ENCODE measurements around the gene BHLHE23.

BHLHE23 gene

DNA sequence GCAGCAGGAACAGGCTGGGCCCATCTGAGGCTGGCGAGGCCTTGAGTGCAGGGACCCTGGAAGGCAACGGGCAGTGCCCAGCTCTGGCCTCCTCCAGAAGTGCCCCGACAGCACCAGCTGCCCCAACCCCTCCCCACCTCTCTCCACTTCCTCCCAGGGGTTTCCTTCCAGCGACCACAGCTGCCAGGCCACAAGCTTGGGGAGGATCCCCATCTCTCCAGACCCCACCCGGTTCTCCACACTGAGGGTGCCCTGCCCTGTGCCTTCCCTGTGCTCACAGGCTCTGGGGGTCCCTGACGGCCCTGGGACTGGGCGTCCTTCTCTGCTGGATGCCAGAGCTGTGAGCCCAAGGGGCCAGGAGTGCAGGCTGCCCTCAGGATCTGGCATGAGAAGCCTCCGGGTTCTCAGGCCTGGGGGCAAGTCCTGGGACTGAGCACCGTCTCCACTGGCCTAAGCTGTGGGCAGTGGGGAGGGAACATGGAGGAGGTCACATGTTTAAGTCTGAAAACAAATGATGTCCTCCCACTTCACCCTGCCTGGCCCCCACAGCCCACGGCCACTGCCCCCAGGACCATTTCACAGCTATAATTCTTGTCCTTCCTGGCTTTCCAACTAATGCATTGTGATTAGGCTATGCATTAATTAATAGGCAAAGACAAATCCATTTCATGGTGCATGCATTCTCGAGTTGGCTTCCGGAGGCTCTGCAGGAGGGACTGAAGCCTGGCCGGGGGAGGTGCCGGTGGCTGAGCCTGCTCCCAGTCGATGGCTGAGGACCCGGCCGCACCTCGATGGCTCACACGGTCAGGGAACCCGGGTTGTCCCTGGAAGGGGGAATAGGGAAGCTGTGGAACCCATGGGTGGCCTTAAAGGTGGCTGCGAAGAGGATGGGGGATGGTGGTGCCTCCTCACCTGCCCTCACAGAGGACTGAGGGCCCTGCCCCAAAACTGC, 24.4 kb downstream of the BHLHE23 start:
- no peak overlapping the region for H3K4me3 ChIP-seq (ENCODE audit: low read depth, low read length)
- TF ChIP-seq, protein P1, sequence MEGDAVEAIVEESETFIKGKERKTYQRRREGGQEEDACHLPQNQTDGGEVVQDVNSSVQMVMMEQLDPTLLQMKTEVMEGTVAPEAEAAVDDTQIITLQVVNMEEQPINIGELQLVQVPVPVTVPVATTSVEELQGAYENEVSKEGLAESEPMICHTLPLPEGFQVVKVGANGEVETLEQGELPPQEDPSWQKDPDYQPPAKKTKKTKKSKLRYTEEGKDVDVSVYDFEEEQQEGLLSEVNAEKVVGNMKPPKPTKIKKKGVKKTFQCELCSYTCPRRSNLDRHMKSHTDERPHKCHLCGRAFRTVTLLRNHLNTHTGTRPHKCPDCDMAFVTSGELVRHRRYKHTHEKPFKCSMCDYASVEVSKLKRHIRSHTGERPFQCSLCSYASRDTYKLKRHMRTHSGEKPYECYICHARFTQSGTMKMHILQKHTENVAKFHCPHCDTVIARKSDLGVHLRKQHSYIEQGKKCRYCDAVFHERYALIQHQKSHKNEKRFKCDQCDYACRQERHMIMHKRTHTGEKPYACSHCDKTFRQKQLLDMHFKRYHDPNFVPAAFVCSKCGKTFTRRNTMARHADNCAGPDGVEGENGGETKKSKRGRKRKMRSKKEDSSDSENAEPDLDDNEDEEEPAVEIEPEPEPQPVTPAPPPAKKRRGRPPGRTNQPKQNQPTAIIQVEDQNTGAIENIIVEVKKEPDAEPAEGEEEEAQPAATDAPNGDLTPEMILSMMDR (IDR thresholded peaks at IDR 0.05; ENCODE audit: low read depth, low read length, missing control alignments) = no peak
- DNase-seq (ENCODE audit: low read depth) = no peak

DNA sequence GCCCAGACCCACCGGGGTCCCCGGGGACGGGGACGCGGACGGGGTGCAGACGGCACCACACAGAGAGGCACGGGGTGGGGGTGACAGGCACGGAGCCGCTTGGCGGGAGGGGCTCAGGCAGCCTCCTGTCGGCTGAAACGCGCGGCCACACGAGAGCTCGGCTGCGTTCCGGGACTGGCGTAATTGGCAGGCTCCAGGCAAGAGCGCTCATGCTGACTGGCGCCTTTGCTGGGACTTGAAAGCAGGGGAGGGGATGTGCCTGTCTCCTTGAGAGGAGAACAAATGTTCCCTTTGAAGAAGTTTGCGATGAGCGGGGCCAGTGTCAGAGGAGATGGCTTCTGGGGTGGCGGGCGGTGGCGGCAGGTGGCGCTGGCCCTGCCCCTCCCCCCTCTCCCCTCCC, 25.8 kb downstream of the BHLHE23 start:
- no peak for DNase-seq (ENCODE audit: low read depth)
- TF ChIP-seq, protein P1 (IDR thresholded peaks at IDR 0.05; ENCODE audit: low read depth, low read length, missing control alignments) = no peak
- H3K4me3 ChIP-seq (ENCODE audit: low read depth, low read length) = no peak overlapping the region

DNA sequence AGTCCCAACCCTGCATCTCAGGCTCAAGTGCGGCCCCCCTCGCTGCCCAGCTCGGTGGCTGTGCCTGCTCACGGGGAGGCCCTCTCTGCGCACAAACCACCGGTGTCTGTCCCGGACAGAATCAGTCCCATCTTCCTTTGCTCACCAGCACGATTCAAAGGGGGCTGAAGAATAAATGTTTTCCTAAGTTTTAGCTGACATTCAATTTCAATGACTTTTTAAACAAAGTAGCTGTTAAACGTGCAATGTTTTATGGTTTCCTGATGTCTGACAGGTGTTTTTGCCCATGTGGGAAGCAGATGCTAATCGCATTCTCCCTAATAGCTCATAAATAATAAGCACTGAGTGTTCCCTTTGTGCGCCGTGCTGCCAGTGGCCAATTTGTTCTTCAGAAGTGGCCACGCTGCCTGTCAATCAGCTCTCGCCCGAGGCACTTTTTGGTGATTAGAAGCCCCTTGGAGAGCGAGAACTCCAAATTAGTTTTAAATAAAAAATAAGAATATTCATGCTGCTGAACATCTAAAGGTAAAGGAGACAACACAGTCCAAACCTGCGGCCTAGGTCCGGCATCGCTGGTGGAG, 26.3 kb downstream of the BHLHE23 start:
- no peak for DNase-seq (ENCODE audit: low read depth)
- H3K4me3 ChIP-seq (ENCODE audit: low read depth, low read length) = no peak overlapping the region
- TF ChIP-seq, protein P1 (IDR thresholded peaks at IDR 0.05; ENCODE audit: low read depth, low read length, missing control alignments) = no peak

- no peak for DNase-seq (ENCODE audit: low read depth)
- TF ChIP-seq, protein P1 (IDR thresholded peaks at IDR 0.05; ENCODE audit: low read depth, low read length, missing control alignments) = no peak
- no peak overlapping the region for H3K4me3 ChIP-seq (ENCODE audit: low read depth, low read length)
These were observed 26.8 kb downstream of the BHLHE23 start for GRCh38 chr20:62979876-62980373.

DNA sequence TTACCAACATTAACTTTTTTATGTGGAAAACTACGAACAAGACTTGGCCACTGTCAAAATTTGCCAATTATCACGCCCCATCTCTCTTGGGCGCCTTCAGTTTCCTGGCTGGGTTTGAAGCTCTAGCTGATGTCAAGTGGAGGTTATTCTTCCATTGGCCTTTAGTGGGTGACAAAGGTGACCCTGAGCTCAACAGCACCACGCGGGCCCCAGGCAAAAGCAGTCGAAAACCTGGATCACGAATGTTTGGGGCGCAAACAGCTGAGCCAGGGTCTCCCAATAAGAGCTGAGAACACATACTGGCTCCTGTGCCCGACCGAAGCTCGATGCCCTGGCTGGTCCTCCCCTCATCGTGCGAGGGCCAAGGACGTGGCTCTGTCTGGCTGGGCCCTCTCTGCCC, 27.5 kb downstream of the BHLHE23 start:
- no peak overlapping the region for H3K4me3 ChIP-seq (ENCODE audit: low read depth, low read length)
- no peak for DNase-seq (ENCODE audit: low read depth)
- TF ChIP-seq, protein P1 (IDR thresholded peaks at IDR 0.05; ENCODE audit: low read depth, low read length, missing control alignments) = peak; percentile 22

- H3K4me3 ChIP-seq (ENCODE audit: low read depth, low read length) = no peak overlapping the region
- no peak for DNase-seq (ENCODE audit: low read depth)
These were observed 28.2 kb downstream of the BHLHE23 start for GRCh38 chr20:62978561-62978943.

More at GRCh38 chr20:62978561-62978943, 28.2 kb downstream of the BHLHE23 start:
- TF ChIP-seq, protein P1 (IDR thresholded peaks at IDR 0.05; ENCODE audit: low read depth, low read length, missing control alignments) = no peak
